Measurements from ENCODE around the gene MYL6. TPM values are rescaled to one million over a fixed set of nuclear protein-coding genes. Genes with fewer than 3 reads are reported as not detected.

MYL6 gene
- total RNA-seq, 1 experiment from 2014 or later: 554 TPM

DNA sequence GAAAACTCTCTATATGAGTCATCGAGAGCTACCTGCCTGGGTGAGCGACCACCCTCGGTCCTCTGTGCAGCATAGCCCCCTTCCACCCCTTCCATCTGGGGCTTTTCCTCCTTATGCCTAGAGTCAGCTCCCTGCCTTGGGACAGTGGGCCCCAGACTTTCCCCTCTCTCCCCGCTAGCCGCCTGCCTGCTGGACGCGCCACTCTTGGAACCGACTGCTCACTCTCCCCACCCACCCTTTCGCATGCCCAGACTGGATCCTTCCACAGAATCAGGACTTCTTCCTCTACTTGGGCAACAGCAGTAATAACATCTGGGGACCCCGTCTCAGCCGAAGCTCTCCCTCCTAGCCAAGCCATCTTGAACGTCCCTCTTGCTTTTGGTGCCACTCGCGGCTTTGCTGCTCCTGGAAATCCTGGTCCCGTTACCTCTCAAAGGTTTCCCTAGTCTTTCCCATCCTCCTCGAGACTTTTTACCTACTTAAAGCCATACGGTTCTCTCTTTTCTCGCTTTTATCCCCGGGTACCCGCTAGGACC lies 29.4 kb upstream of the MYL6 start:
- Histone ChIP-seq H3K79me2 (ENCODE audit: insufficient read depth, low read length) (peaks cover 29% of the 10 kb centered on the region), H3K4me3 (replicated peaks in 1 of 2; ENCODE audit: low read depth in 1 of 2, low read length in 2 of 2) (peak overlapping the region; percentile 90 to 91), H3K4me1 (ENCODE audit: control insufficient read depth in 1 of 2, insufficient read depth in 2 of 2, low read length in 2 of 2) (peaks cover 16 to 33% of the 10 kb centered on the region in 2 experiments), H3K36me3 (ENCODE audit: control insufficient read depth in 1 of 2, insufficient read depth in 2 of 2, low read length in 2 of 2) (peaks cover 21 to 34% of the 10 kb centered on the region in 2 experiments), H3K9me2 (ENCODE audit: insufficient read depth) (no peaks in the 10 kb centered on the region), H3K9me3 (ENCODE audit: control insufficient read depth in 1 of 2, insufficient read depth in 1 of 2, low read depth in 1 of 2, low read length in 2 of 2) (no peaks in the 10 kb centered on the region), H2AFZ (ENCODE audit: low read depth, low read length, poor library complexity, severe bottlenecking) (no peak overlapping the region), H3K9ac (ENCODE audit: low read length) (peak overlapping the region; percentile 90), H3K4me2 (ENCODE audit: low read length) (peak overlapping the region; percentile 89), H3K27ac (ENCODE audit: low read depth, low read length) (peak overlapping the region; percentile 76), H3K27me3 (ENCODE audit: insufficient read depth, low read length) (no peaks in the 10 kb centered on the region), H4K20me1 (ENCODE audit: insufficient read depth) (no peaks in the 10 kb centered on the region)
- ChIA-PET POLR2A (interaction anchor here (0.7 to 2.8 kb wide), 12 partner anchors 9 to 390 kb away, joined by 3 to 42 read pairs (median 8); partner anchors contain the start of genes MYL6, MYL6B, PA2G4 and RNF41), RAD21 (ENCODE audit: low non-redundant PET in 1 of 2, low total read pairs in 2 of 2, uncharacterized antibody in 2 of 2, unreplicated experiment in 2 of 2) (interaction anchor here in 1 of 2 experiments (1.3 kb wide), 1 partner anchor 61 kb away, joined by 6 read pairs; the partner anchor contains the start of gene SMARCC2), CTCF (interaction anchor here (1.3 to 1.9 kb wide), 5 partner anchors 10 to 77 kb away, joined by 4 to 24 read pairs (median 7); partner anchors contain the start of genes MYL6B, PA2G4, SMARCC2 and ZC3H10)
- intact Hi-C loops (cut with micrococcal nuclease): loop anchor here (2.0 kb wide), 1 partner anchor 24 kb away; the partner anchor contains the start of gene MYL6B
- TF ChIP-seq ELF1 (IDR thresholded peaks at IDR 0.05; ENCODE audit: borderline replicate concordance, low read depth): no peak
- TF ChIP-seq RAD21 (IDR thresholded peaks at IDR 0.05; ENCODE audit: low read depth): no peak
- no peak for TF ChIP-seq REST (IDR thresholded peaks at IDR 0.05; ENCODE audit: low read depth)
- peak; percentile 26; the same call in 1 of the 2 replicates for TF ChIP-seq SIN3A (IDR thresholded peaks at IDR 0.05; ENCODE audit: low read depth)
- DNase-seq (ENCODE audit: low read depth, low spot score) (no peak), ATAC-seq (peak; percentile 6)
- BruUV-seq (replicated peaks): TSS peak; percentile 28

Measured in HCT116 (cell line).